GM19240 (cell line): ENCODE measurements around the gene RRN3.
"Not testable (repeated sequence)": the region's sequence is repeated elsewhere in the genome, so short reads cannot be mapped to it uniquely, and the experiment has no call there.

ENCODE experiments used
- DNase-seq: peaks from one replicate; pipeline ENCODE4 v3.0.0; 2011; ENCODE audit warnings: low spot score; ENCODE audit not compliant: insufficient read length

Gene RRN3

DNA sequence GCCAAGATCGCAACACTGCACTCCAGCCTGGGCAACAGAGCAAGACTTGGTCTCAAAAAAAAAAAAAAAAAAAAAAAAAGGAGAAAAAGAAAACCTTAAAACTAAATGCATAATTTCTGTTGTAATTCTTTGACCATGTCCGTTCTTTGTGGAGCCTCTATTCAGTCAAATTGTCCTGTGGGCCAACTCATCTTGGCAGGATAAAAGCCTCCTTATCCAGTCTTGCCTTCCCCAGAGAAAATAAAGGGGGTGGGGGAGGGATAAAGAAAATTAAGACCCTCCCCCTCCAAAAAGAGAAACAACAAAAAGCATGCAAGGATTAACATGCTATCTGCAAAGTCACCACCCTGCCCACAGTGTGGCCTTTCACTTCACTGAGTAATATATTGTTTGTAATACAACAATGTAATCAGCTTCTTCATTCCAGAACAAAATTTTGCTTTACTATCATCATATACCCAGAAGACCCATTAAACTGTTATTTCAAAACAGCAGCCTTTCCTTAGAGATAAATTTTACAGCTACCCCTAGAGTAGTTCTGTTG is 5.4 kb upstream of the RRN3 start:
- DNase-seq, result not testable (repeated sequence)

DNA sequence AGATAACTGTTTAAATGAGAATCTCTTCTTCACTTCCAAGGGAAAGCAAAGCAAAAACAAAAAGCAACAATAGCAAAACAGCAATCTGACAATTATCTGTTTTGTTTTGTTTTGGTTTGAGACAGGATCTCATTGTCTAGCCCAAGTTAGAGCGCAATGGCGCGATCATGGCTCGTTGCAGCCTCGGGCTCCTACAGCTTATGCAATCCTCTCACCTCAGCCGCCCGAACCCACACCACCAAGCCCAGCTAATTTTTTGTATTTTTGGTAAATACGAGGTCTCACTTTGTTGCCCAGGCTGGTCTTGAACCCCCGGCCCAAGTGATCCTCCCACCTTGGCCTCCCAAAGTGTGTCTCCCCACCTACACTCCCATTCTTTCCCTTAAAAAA is 2.5 kb upstream of the RRN3 start:
- not testable (repeated sequence) for DNase-seq

DNA sequence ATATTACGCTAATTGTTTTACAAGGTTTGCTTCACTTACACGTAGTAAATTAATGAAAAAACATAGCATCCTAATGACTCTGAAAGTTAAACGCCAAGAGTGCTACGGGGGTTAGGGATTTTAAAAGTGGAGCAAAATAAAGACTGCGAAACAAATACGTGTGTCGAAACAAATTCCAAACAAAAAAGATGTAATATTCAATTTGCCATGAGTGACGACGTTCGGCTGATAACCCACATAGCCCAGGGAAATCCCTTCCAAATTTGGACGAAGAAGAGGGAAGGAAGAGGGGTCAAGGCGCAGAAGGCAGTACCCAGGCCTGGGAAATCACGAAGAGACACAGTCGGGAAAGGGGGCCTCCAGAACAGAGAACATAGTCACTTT is 509 bp downstream of the RRN3 start:
- DNase-seq, result not testable (repeated sequence)

DNA sequence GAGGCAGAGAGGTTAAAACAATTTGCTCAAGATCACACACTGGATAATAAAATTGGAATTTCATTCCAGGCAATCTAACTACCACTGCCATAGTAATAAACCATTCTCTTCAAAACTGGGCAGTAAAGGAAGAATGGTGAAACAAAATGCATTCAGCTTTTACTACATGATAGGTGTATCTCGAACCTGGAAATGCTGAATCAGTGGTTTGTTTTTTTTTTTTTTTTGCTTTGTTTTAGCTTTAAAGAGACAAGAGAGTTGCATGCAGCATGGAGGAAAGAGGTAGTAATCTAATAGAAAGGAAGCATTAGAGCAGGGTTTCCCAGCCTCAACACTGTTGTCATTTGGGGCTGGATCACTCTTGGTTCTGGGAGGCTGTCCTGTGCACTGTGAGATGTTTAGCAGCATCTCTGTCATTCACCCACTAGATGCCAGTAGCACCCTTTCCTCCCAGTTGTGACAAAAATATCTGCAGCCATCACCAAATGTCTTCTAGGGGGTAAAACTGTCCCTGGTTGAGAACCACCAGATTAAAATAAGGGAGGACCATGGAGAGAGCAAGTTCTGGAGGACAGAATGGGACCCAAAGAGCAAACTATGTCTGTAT is 3.3 kb downstream of the RRN3 start:
- not testable (repeated sequence) for DNase-seq

DNA sequence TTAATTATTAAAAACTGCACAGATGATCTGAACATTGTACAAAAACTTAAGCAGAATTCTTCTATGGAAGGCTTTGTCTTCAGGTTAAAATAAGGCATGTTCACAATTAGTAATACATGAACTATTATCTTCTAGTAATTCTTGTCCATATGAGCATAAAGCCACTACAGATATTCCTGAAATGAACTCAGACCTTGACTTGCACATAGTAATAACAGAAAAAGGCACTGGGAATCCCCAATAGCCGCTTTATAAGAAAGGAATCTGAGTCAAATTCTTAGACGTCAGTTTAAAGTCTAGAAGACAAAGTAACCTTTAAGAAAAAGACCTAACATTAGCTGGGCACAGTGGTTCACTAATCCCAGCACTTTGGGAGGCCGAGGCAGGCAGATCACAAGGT is 11.3 kb downstream of the RRN3 start:
- DNase-seq, result not testable (repeated sequence)

DNA sequence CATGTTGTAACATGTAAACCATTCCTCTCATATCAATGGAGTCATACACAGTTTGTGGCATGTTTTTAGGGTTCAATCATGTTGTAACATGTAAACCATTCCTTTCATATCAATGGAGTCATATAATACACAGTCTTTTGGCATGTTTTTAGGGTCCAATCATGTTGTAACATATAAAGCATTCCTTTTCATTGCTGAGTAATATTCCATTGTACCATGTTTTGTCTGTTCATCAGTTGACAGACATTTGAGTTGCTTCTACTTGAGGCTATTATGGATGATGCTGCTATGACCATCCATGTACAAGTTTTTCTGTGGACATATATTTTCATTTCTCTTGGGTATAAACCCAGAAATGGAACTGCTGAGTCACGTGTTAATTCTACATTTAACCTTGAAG is 13.2 kb downstream of the RRN3 start:
- DNase-seq, result not testable (repeated sequence)

DNA sequence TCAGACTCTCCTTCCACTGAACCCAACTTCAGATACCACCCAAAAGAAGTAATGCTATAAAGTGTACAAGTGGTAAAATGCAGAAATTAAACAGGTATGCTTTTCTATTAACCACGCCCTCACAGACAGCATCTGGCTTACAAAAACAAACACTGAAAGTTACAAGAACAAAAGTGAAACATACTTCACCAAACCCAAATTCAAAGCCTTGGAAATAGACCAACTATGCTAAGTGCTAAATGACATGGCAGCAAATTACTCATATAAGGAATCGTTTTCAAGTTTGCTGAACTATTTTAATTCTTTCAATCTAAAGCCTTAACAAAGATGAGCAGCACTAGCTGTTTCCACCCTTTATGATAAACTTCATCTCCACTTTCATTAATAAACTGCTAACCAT is 17.9 kb downstream of the RRN3 start:
- not testable (repeated sequence) for DNase-seq

DNA sequence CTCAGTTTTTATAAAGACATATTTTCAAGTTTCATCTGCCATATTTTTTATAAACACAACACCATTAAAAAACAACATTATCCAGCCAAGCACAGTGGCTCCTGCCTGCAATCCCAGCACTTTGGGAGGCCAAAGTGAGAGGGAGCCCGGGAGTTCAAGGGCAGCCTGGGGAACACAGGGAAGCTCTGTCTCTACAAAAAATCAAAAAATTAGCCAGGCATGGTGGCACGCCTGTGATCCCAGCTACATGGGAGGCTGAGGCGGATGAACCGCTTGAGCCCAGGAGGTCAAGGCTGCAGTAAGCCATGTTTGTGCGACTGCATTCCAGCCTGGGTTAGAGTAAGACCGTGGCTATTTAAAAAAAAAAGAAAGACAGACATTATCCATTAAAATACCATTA is 21.0 kb downstream of the RRN3 start:
- no peak for DNase-seq

DNA sequence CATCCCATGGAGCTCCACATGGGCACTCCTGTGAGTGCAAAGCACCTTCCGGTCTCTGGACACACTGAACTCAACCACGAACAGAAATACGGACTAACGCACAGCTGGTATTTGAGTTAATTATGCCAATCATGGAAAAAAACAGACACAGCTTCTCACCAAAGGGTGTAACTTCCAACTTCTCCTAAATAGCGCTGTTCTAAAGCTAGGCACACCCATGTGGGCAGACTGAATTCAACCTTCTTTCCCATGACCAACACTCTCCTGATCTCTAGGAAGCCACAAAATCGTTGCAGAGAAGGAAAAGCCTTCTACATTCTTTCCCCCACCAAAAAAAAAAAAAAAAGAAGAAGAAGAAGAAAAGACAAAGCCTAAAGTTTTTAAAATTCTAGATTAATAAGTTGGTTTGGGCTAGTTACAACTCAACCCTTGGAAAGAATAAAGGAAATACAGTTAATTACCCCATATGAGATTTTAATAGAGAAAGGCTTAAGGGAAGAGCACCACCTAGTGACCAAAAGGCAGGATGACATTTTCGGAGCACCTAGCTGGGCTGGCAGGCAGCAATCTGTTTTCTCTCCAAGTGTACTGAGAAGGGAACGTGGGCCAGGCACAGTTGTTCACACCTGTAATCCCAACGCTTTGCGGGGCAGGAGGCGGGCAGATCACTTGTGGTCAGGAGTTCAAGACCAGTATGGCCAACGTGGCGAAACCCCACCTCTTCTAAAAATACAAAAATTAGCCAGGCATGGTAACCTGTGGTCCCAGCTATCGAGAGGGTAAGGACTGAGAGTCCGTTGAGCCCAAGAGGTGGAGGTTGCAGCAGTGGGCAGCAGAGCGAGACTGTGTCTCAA is 21.9 kb downstream of the RRN3 start:
- not testable (repeated sequence) for DNase-seq

DNA sequence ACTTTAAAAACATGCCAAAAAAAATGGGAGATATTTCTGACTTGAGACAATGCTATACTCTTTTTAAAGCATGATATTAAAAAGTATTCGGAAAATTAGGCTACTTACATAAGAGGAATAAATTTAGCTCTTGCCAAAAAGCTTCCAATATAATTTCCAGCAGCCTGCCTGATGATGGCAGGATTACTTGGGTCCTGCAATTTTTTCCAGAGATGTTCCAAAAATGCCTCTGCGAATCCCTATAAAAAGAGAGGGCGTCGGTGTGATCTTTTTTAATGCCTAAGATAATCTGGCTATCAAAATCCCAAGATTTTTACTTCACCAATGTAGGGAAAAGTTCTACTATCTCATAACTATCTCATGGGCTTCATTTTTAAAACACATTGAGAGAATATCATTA is 23.1 kb downstream of the RRN3 start:
- DNase-seq, result not testable (repeated sequence)

DNA sequence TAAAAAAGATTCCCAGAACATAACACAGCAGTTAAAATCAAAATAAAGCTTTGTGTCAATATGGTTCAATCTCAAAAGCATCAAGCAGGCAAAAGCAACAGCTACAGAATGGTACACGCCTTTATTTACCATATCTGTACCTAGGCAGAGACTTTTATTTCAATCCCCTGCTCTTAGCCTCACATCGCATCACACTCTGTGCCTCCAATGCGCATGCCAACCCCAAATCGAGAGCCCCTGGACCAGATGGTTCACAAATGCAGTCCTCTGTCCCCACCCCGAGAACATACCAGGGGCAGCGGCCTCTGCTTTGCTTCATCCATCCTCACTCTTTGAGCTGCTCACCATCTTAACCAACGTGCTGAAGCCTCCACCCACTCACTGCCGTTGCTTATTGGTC is 27.4 kb downstream of the RRN3 start:
- not testable (repeated sequence) for DNase-seq

DNA sequence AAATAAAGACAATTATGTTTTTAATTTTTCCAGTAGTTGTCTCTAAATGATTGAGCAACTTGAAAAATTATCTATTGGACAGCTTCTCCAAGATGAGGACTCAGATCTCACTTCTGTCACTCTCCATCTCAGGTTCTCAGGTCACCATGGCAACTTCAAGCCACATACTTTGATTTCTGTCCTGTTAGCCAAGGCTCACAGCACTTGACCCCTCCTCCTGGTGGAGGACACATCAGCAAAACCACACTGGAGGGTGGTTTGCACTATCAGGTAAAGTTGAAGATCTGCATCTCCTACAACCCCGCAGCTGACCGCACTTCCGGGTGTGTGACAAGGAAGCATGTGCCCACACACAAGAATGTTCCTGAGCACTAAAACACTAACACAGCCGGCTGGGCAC is 28.1 kb downstream of the RRN3 start:
- DNase-seq, result not testable (repeated sequence)

DNA sequence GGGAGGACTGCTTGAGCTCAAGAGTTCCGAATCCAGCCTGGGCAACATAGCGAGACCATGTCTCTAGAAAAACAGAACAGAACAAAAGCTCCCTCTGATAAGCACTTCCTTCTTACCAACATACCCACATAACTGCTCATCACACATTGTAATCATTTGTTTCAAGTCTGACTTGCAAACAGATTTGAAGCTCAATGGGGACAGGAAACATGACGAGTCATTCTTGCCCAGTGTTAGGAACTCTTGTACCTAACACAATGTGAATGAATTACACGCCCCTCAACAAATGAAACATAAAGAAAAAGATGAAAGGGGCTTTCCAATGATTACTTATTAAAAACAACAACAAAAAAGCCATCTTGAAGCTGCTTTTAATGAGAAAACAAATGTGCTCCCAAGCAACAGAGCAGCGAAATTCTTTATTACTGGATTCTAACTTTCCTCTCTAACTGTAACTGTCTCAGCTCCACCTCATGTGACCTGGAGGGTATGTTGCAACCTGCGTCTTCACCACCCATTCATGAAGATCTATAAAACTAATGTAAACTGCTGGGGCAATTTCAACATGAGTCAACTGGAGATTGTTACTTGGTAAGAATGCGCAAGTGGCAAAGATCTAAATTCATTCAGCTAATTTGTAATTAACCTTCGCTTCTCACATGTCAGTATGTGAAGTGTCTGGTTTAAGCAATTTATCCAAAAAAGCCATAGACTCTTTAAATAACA is 31.8 kb downstream of the RRN3 start:
- DNase-seq, result not testable (repeated sequence)

DNA sequence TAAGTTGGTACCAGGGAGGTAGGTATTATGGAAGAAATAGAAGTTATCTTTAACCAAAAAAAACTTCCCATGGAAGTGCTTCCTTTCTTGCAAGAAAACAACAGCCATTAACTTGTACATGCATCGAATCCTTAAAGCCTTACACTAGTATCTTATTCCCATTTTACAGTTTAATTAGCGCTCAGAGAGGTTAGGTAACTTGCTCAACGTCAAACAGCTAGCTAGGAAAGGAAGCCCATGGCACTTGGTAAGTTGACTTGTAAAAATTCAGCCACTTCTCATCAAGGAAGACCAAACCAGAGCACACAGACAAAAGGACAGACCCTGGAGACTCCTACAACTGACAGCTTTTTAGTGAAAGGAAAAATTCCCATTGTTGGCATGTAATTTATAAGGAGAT is 34.7 kb downstream of the RRN3 start:
- DNase-seq, result no peak

DNA sequence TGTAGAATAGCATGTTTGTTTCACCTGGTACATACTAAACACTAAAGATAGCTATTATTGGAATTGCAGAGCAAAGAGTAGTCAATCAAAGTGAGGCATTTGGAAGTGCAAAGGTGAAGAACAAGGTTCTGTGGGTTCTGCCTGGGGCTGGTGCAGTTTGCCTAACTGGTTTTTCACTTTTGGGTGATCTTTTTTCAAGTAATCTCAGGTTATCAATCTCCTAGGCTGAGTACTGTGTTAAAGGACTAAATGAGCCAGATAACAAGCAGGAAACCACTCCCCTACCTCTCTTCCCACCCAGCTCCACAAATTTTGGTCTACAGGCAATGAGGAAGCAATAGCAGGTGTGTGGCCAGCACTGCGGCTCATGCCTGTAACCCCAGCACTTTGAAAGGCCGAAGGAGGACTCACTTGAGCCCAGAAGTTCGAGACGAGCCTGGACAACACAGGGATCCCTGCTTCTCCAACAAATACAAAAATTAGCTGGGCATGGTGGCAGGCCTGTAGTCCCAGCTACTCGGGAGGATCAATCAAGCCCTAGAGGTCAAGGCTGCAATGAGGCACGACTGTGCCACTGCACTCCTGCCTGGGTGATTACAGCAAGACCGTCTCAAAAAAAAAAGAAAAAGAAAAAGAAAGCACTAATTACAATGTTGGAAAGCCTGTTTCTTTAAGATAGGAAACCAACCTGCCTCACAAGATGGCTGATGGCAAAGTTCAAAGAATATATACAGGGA is 36.2 kb downstream of the RRN3 start:
- no peak for DNase-seq

DNA sequence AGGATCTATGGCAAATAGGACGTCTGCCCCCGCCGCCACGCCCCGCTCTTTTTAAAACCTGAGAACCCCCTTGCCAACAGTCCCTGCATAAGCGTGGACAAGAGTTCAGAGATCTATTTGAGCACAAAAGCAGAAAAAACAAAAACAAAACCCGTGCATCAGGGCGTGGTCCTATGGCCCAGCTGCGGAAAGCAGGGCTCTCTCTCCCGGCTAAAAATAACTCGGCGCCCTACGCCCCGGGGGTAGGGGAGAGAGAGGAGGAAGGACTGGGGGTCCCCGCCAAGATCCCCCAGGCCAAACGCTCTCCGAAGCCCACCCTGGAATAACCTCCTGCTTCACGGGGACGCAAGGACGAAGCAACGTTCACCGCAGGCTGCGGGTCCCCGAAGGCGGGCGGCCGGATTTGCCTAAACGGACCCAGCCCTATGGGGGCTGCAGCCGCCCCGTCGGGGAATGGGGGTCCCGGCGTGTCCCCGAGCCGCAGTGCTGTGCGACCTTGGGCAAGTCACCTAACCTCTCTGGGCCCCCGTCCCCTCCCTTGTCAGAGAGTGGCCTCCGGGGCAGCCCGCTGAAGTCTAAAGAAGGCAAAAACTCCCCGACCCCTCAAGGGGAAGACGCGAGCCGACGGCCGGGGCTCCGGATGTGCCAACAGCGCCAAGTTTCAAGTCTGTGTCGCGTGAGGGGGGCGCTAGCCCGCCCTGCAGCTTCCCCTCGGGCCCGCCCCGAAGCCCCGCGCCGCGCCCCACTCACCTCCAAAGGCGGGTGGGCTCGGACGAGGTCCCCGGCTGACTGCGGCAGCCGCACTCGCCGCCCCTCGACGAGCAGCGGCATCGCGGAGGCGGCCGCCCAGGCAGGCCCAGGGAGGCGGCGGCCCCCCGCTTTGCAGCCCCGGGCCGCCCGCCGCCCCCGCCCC is 38.7 kb downstream of the RRN3 start:
- DNase-seq, result peak; percentile 47

DNA sequence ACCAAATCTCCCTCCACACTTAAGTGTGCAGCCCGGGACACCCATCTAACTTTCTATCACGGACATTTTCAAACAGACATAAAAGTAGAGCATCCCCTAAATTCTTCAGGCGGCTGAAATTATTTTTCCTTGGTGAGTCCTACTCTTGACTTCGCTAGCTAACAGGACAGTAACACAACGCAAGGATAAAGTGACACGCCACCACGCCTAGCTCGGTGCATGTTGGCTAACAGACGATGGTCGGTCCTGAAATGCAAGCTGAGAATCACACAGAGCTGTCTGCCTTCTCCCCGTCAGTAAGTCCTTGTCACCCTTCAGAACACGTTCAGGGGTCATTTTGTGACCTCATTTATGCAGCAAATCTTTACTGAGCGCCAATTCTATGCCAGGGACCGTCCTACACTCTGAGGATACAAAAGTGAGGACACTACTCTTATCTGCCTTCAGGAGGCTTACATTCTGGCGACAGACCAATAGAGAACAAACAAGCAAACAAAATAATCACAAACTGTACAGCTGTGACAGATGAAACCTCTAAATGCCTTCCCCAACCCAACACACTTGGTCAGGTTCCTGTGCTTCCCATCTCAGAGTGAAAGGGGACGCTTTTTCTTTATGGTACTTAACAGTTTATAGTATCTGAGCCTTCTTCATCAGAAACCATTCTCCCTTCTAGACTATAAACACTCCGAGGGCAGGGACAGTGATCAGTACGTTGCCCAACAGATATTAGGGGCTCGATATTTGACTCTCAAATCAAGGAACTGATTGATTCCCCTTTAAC is 39.5 kb downstream of the RRN3 start:
- no peak for DNase-seq

DNA sequence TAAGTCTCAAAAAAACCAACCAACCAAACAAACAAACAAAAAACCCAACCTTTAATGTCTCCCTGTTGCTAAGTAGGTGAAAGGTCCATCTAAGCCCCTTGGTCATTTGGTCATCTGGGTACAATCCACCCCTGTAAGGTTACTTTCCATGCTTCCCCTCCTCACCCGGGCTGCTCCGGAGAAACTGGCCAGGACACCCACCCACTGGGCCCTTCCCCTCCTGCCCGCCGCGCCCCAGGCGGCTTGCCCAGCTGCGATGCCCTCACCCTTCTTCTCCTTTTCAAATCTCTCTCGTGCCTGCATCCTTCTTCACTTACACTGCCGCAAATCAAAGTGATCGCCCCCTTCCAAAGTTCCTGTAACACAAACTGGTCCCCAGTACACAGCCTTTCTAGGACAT is 40.2 kb downstream of the RRN3 start:
- no peak for DNase-seq

DNA sequence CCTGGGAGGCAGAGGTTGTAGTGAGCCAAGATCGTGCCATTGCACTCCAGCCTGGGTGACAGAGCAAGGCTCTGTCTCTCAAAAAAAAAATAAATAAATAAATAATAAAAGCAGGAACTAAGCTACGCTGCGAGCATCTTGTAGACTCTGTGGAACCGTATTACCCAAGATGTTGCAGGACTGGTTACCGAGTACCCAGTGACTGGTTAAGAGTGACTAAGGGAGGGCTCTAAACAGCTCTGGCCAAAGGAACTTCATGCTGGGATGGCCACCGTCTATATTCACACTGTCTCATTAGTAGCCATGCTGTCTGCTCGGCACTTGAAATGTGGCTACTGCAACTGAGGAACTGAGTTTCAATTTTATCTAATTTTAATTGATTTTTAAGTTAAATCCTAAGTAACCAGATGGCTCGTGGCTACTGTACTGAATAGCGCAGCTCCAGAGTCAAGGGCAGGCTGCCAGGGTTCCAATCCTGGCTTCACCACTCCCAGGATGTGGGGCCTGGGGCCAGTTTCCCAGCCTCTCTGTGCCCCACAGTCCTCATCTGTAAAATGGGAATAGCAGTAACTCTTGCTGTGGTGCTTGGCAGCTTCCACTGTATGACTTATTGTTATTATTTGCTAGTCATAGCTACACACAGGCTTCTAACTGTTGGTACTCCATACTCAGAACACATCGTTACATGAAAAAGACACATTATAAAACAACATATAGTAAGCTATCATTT is 41.2 kb downstream of the RRN3 start:
- DNase-seq, result no peak
